NT2/D1 (cell line): ENCODE measurements around the gene SUN1.
"Not testable (repeated sequence)": the region's sequence is repeated elsewhere in the genome, so short reads cannot be mapped to it uniquely, and the experiment has no call there.

Experiments used
- YY1 ChIP-seq: IDR thresholded peaks from 2 replicates; pipeline ENCODE4 v1.6.1; 2011; ENCODE audit not compliant: insufficient read length, insufficient read depth
- ZNF274 ChIP-seq: IDR thresholded peaks from 2 replicates; pipeline ENCODE4 v1.6.1; 2011; ENCODE audit warnings: mild to moderate bottlenecking, low read depth, low read length

DNA sequence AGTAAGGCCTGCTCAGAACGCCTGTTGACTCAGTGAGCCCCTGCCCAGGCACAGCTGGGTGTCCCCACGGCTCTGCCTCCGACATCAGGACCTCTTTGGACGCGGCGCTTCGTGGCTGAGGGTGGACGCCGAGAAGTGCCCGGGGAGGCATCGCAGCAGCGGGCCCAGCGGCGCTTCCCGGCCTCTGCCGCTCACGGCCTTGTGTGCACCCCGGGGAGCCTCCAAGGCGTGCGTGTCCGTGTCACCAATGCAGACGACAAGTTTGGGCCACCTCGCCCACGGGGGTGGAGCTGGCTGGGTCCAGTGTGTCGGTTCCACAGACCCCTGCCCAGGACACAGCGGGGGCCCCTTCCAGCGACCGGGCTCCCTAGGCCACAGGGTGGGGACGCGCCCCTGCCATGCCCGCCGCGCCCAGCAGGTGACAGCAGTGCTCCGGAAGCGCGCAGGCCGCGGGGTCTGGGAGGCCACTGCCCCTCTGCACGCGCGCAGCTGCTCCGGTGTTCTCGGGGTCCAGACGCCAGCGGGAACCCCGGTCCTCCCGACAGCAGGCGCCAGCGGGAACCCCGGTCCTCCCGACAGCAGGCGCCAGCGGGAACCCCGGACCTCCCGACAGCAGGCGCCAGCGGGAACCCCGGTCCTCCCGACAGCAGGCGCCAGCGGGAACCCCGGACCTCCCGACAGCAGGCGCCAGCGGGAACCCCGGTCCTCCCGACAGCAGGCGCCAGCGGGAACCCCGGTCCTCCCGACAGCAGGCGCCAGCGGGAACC lies 76.5 kb downstream of the SUN1 start:
- not testable (repeated sequence) for TF ChIP-seq YY1, ZNF274
